H1 (cell line): ENCODE measurements around the gene CYP26A1. TPM values are rescaled to one million over a fixed set of nuclear protein-coding genes. Genes with fewer than 3 reads are reported as not detected.
A peak's percentile ranks its signal among the peaks of the same experiment; 100 is the strongest.

ENCODE experiments used
- CTCF ChIA-PET: fragments of 300-600 bp; sonication (Branson Sonifier 250); formaldehyde crosslinking; loops from one replicate; lab custom pipeline; 2021; ENCODE audit not compliant: partially characterized antibody; lab: Charles Lee
- POLR2A ChIA-PET: fragments of 300-600 bp; sonication (Branson Sonifier 250); formaldehyde crosslinking; loops from one replicate; lab custom pipeline; 2021; ENCODE audit warnings: inconsistent platforms; ENCODE audit not compliant: partially characterized antibody; lab: Charles Lee
- DNase-seq, 2 experiments: peaks; one replicate each; pipeline versions ENCODE4 v3.0.0 to v3.0.0-alpha.2; 2010 to 2022; ENCODE audit warnings: low spot score in 2 of 2, low read depth in 1 of 2, mixed read lengths in 1 of 2
- FAIRE-seq: peaks from 2 replicates; lab custom pipeline; 2011; peaks lifted over from hg19 to GRCh38; lab: Jason Lieb, UNC
- H2AFZ ChIP-seq: 2 replicates; pipeline ENCODE4 v1.8.1; 2012; ENCODE audit warnings: low read length, inconsistent platforms
- H2AK5ac ChIP-seq: 2 replicates; pipeline ENCODE4 v1.6.1; 2013; ENCODE audit warnings: low read depth, low read length
- H2BK120ac ChIP-seq: replicated peaks from 2 replicates; pipeline ENCODE3; 2013; ENCODE audit warnings: low read depth, low read length, inconsistent platforms
- H2BK12ac ChIP-seq: 2 replicates; pipeline ENCODE4 v1.6.1; 2013; ENCODE audit warnings: low read depth, low read length
- H2BK15ac ChIP-seq: 2 replicates; pipeline ENCODE4 v1.6.1; 2013; ENCODE audit warnings: low read length
- H2BK20ac ChIP-seq: 2 replicates; pipeline ENCODE4 v1.6.1; 2013; ENCODE audit warnings: low read length
- H2BK5ac ChIP-seq: 2 replicates; pipeline ENCODE4 v1.6.1; 2013; ENCODE audit warnings: low read depth, low read length
- H3K14ac ChIP-seq: 2 replicates; pipeline ENCODE4 v1.6.1; 2013; ENCODE audit warnings: inconsistent platforms; ENCODE audit not compliant: insufficient read length
- H3K18ac ChIP-seq: 2 replicates; pipeline ENCODE4 v1.6.1; 2013; ENCODE audit warnings: low read length; ENCODE audit errors: extremely low read depth
- H3K23ac ChIP-seq: 2 replicates; pipeline ENCODE4 v1.6.1; 2013; ENCODE audit warnings: inconsistent platforms; ENCODE audit not compliant: insufficient read length
- H3K23me2 ChIP-seq: 2 replicates; pipeline ENCODE4 v1.6.1; 2013; ENCODE audit warnings: low read depth, low read length
- H3K27ac ChIP-seq: 2 replicates; pipeline ENCODE4 v1.6.1; 2011; ENCODE audit warnings: low read depth, low read length, inconsistent platforms
- H3K27me3 ChIP-seq, 4 experiments: replicated peaks in 1 of 4; 1 replicate in 1 of 4; 2 replicates in 3 of 4; pipeline versions ENCODE4 v1.6.1 to v1.8.1; 2011 to 2013; ENCODE audit warnings: low read length in 3 of 4, mild to moderate bottlenecking in 3 of 4, inconsistent platforms in 2 of 4, mixed read lengths in 2 of 4, moderate library complexity in 1 of 4; ENCODE audit not compliant: control insufficient read depth in 3 of 4, insufficient read depth in 3 of 4; ENCODE audit errors: extremely low read depth in 1 of 4
- H3K36me3 ChIP-seq, 4 experiments: 2 replicates each; pipeline versions ENCODE4 v1.6.1 to v1.8.1; 2011 to 2013; ENCODE audit warnings: mild to moderate bottlenecking in 4 of 4, low read length in 3 of 4, moderate library complexity in 2 of 4, control low read depth in 1 of 4, inconsistent platforms in 1 of 4; ENCODE audit not compliant: insufficient read depth in 4 of 4, control insufficient read depth in 2 of 4
- H3K4ac ChIP-seq: replicated peaks from 2 replicates; pipeline ENCODE3; 2013; ENCODE audit warnings: low read length, low read depth, mixed read lengths, inconsistent platforms; ENCODE audit not compliant: insufficient read length
- H3K4me1 ChIP-seq, 4 experiments: replicated peaks in 1 of 4; 1 replicate in 1 of 4; 2 replicates in 3 of 4; pipeline versions ENCODE4 v1.6.1 to v1.8.1; 2011 to 2013; ENCODE audit warnings: low read length in 3 of 4, inconsistent platforms in 2 of 4, mixed read lengths in 1 of 4; ENCODE audit not compliant: insufficient read depth in 4 of 4, control insufficient read depth in 3 of 4
- H3K4me2 ChIP-seq, 2 experiments: 2 replicates each; pipeline versions ENCODE4 v1.6.1 to v1.8.1; 2011 to 2013; ENCODE audit warnings: low read depth in 2 of 2, low read length in 2 of 2, control low read depth in 1 of 2, inconsistent platforms in 1 of 2, mild to moderate bottlenecking in 1 of 2; ENCODE audit not compliant: insufficient read depth in 1 of 2
- H3K4me3 ChIP-seq, 4 experiments: fragments of 200-600, 300-600 bp in 1 of 4; sonication (generic), shearing (Covaris generic), sonication (Bioruptor Twin) in 1 of 4; 2 replicates each; pipeline versions ENCODE4 v1.5.1 to v1.8.1; 2011 to 2016; ENCODE audit warnings: low read length in 4 of 4, low read depth in 3 of 4, control low read depth in 2 of 4, inconsistent platforms in 2 of 4, mild to moderate bottlenecking in 2 of 4, mixed read lengths in 1 of 4, moderate library complexity in 1 of 4; ENCODE audit not compliant: insufficient read depth in 2 of 4; ENCODE audit errors: extremely low read depth in 1 of 4
- H3K56ac ChIP-seq: replicated peaks from 2 replicates; pipeline ENCODE3; 2013; ENCODE audit warnings: low read depth, mild to moderate bottlenecking, mixed read lengths, low read length, inconsistent platforms; ENCODE audit not compliant: insufficient read length
- H3K79me1 ChIP-seq: 2 replicates; pipeline ENCODE4 v1.6.1; 2013; ENCODE audit warnings: low read depth, low read length, control low read depth
- H3K79me2 ChIP-seq, 2 experiments: 2 replicates each; pipeline versions ENCODE4 v1.6.1 to v1.8.1; 2012 to 2013; ENCODE audit warnings: low read length in 2 of 2, mild to moderate bottlenecking in 2 of 2, inconsistent platforms in 1 of 2; ENCODE audit not compliant: insufficient read depth in 2 of 2, control insufficient read depth in 1 of 2
- H3K9ac ChIP-seq, 4 experiments: replicated peaks in 1 of 4; 1 replicate in 1 of 4; 2 replicates in 3 of 4; pipeline versions ENCODE4 v1.6.1 to v1.8.1; 2011 to 2013; ENCODE audit warnings: low read depth in 3 of 4, low read length in 3 of 4, control low read depth in 2 of 4, mild to moderate bottlenecking in 2 of 4, moderate library complexity in 2 of 4, inconsistent platforms in 1 of 4; ENCODE audit errors: extremely low read depth in 1 of 4
- H3K9me3 ChIP-seq, 2 experiments: 2 replicates each; pipeline versions ENCODE4 v1.6.1 to v1.8.1; 2012 to 2013; ENCODE audit warnings: mild to moderate bottlenecking in 2 of 2, moderate library complexity in 2 of 2, control low read depth in 1 of 2, inconsistent platforms in 1 of 2, low read depth in 1 of 2, low read length in 1 of 2, mixed read lengths in 1 of 2; ENCODE audit not compliant: insufficient read depth in 2 of 2
- H4K20me1 ChIP-seq, 2 experiments: replicated peaks in 1 of 2; 2 replicates each; pipeline versions ENCODE3 to v1.8.1; 2011 to 2013; ENCODE audit warnings: inconsistent platforms in 2 of 2, low read length in 2 of 2, mild to moderate bottlenecking in 1 of 2; ENCODE audit not compliant: insufficient read depth in 2 of 2, control insufficient read depth in 1 of 2
- H4K5ac ChIP-seq: 2 replicates; pipeline ENCODE4 v1.6.1; 2013; ENCODE audit warnings: low read length, low read depth, mixed read lengths, inconsistent platforms; ENCODE audit not compliant: insufficient read length
- H4K8ac ChIP-seq: 2 replicates; pipeline ENCODE4 v1.8.0; 2013; ENCODE audit warnings: mild to moderate bottlenecking, moderate library complexity, low read length, inconsistent platforms; ENCODE audit not compliant: insufficient read depth; ENCODE audit errors: extremely low read depth
- H4K91ac ChIP-seq: replicated peaks from 2 replicates; pipeline ENCODE3; 2013; ENCODE audit warnings: low read length, mixed read lengths, inconsistent platforms; ENCODE audit not compliant: insufficient read length
- CBX8 ChIP-seq: fragments of 300-800, 300-1000 bp; sonication (generic); IDR thresholded peaks from 2 replicates; pipeline ENCODE4 v1.7.1; 2016; ENCODE audit warnings: low read depth, low read length, borderline replicate concordance
- CTBP2 ChIP-seq: IDR thresholded peaks from 2 replicates; pipeline ENCODE4 v1.7.0; 2011; ENCODE audit warnings: borderline replicate concordance, mild to moderate bottlenecking, moderate library complexity, mixed read lengths, low read length; ENCODE audit not compliant: insufficient read depth, insufficient read length
- EZH2 ChIP-seq: fragments of 200-600 bp; sonication (generic); IDR thresholded peaks from 2 replicates; pipeline ENCODE4 v1.7.1; 2012; ENCODE audit warnings: low read depth, mild to moderate bottlenecking, moderate library complexity, low read length, inconsistent platforms; ENCODE audit not compliant: severe bottlenecking
- GTF2F1 ChIP-seq: IDR thresholded peaks from 2 replicates; pipeline ENCODE4 v1.6.1; 2012; ENCODE audit warnings: low read depth, low read length, improper control_type of control experiment, borderline replicate concordance
- JUN ChIP-seq: IDR thresholded peaks from 2 replicates; pipeline ENCODE4 v1.6.1; 2011; ENCODE audit warnings: low read depth, mild to moderate bottlenecking, improper control_type of control experiment, low read length
- MAX ChIP-seq: IDR thresholded peaks from 2 replicates; pipeline ENCODE4 v1.6.1; 2012; ENCODE audit warnings: inconsistent platforms
- SP1 ChIP-seq: IDR thresholded peaks from 2 replicates; pipeline ENCODE4 v1.6.1; 2011; ENCODE audit warnings: low read depth, low read length
- TCF12 ChIP-seq: IDR thresholded peaks from 2 replicates; pipeline ENCODE4 v1.6.1; 2011; ENCODE audit warnings: low read depth, mild to moderate bottlenecking, low read length
- USF2 ChIP-seq: IDR thresholded peaks from 2 replicates; pipeline ENCODE4 v1.6.1; 2011; ENCODE audit warnings: low read length, improper control_type of control experiment
- WGBS, 2 experiments: shearing (Covaris generic) in 1 of 2; methylation state at CpG; one replicate each; pipeline versions ENCODE4 v1.1.6 to v1.1.7; 2013 to 2015; ENCODE audit warnings: low lambda C conversion rate in 2 of 2, mixed read lengths in 2 of 2, inconsistent platforms in 1 of 2, low coverage in 1 of 2, missing lambda C conversion rate in 1 of 2; ENCODE audit not compliant: insufficient replicate concordance in 2 of 2, insufficient coverage in 1 of 2, insufficient read length in 1 of 2; ENCODE audit errors: extremely low coverage in 1 of 2, missing lambda C conversion rate in 1 of 2; 5-methylcytosine and 5-hydroxymethylcytosine counted together
- polyA plus RNA-seq, 7 experiments: library from polyadenylated mRNA; depleted of rRNA in 3 of 7; stranded (reverse) in 5 of 7; unstranded in 2 of 7; fragments of >200 nt in 5 of 7; fragments of 200-250 nt in 2 of 7; gene quantifications; 1 replicate in 5 of 7; 2 replicates in 1 of 7; 4 replicates in 1 of 7; pipeline versions ENCODE4 v1.2.1 to v1.2.3, GENCODE V29; 2011 to 2013; ENCODE audit warnings: missing spikeins in 2 of 7, mixed read lengths in 2 of 7
- total RNA-seq: library from RNA; stranded (reverse); fragmentation: NEBNext Ultra II Directional; extraction: Animal tissue kit (Norgen Biotek cat#: 25700); gene quantifications from 2 replicates; pipeline ENCODE4 v1.2.1, GENCODE V29; 2021

The CYP26A1 gene
- total and polyA plus RNA-seq, 2 of the 8 experiments (the other 6 are each of a cell fraction or from before 2014, with no cell fraction given) = 5.0 to 9.1 TPM

- no peak for DNase-seq
- Histone ChIP-seq H3K23me2 (no peaks in the 10 kb centered on the region; the same call in 1 of the 2 replicates), H3K14ac (no peak overlapping the region), H3K79me1 (no peaks in the 10 kb centered on the region), H3K4me2 (no peak overlapping the region), H3K4ac (no peak overlapping the region), H3K23ac (no peak overlapping the region), H2AFZ (no peak overlapping the region), H2AK5ac (no peak overlapping the region), H3K56ac (no peak overlapping the region), H4K20me1 (no peaks in the 10 kb centered on the region), H2BK12ac (no peak overlapping the region), H2BK15ac (no peak overlapping the region), H4K91ac (no peak overlapping the region), H2BK5ac (no peak overlapping the region), H3K4me1 (no peaks in the 10 kb centered on the region), H4K8ac (no peak overlapping the region), H3K9ac (no peak overlapping the region), H2BK120ac (no peak overlapping the region), H3K18ac (no peak overlapping the region), H4K5ac (no peak overlapping the region), H3K79me2 (no peaks in the 10 kb centered on the region), H3K4me3 (no peak overlapping the region), H3K36me3 (peaks cover 0 to 6% (median 1%) of the 10 kb centered on the region in 4 experiments; a peak in 1 of 8 replicates), H2BK20ac (0 out of 2 replicates have a peak overlapping the region, but pooled peaks have one; percentile 43), H3K27me3 (no peaks in the 10 kb centered on the region), H3K9me3 (peaks cover 25% of the 10 kb centered on the region in 2 experiments), H3K27ac (no peak overlapping the region)
- ChIA-PET POLR2A (no interaction called here), CTCF (interaction anchor here (0.7 to 2.7 kb wide), 3 partner anchors 9 to 277 kb away, joined by 3 to 20 read pairs (median 3); no protein-coding TSS in a partner anchor)
- 90% methylated on average over 6 of the region's 6 CpGs; no CpG with 5 or more reads in 1 of the 2 experiments for WGBS, 2 experiments
- no peak for FAIRE-seq
- TF ChIP-seq JUN = no peak
- TF ChIP-seq TCF12 = no peak
- TF ChIP-seq SP1 = no peak
- TF ChIP-seq USF2 = no peak
- no peak for TF ChIP-seq EZH2
- no peak for TF ChIP-seq GTF2F1
- no peak for TF ChIP-seq CBX8
- TF ChIP-seq MAX = no peak
- TF ChIP-seq CTBP2 = no peak
Measured at GRCh38 chr10:93124580-93125318, 51.1 kb downstream of the CYP26A1 start.
